A549 (cell line): ENCODE results near the gene MAP3K1. TPM values are rescaled to one million over a fixed set of nuclear protein-coding genes. Genes with fewer than 3 reads are reported as not detected.

Experiments
- ATAC-seq, 2 experiments: fragments of 200-7000 bp in 1 of 2; fragments of >200 bp in 1 of 2; cut with Nextera tagmentation in 1 of 2; cut with Tn5 transposase in 1 of 2; 3 replicates each; pipeline versions ENCODE4 v1.8.0 to v1.9.1; 2018 to 2020; ENCODE audit warnings: mild to moderate bottlenecking in 1 of 2, moderate library complexity in 1 of 2
- CTCF ChIA-PET: fragments of 300-600 bp; sonication (Branson Sonifier 250); formaldehyde crosslinking; extraction: SDS; loops from one replicate; lab custom pipeline; 2021; ENCODE audit warnings: antibody characterized with exemption, inconsistent platforms; lab: Yijun Ruan, JAX
- POLR2A ChIA-PET: fragments of 350-600 bp; formaldehyde crosslinking; extraction: SDS; loops from one replicate; lab custom pipeline; 2021; ENCODE audit warnings: antibody characterized with exemption, inconsistent platforms; lab: Yijun Ruan, JAX
- DNase-seq, 2 experiments: peaks; one replicate each; pipeline versions ENCODE4 v3.0.0 to v3.0.0-alpha.2; 2011 to 2016; ENCODE audit warnings: low read depth in 1 of 2, low spot score in 1 of 2
- FAIRE-seq: peaks from 2 replicates; lab custom pipeline; 2011; peaks lifted over from hg19 to GRCh38; lab: Jason Lieb, UNC
- H3K27ac ChIP-seq, 2 experiments: fragments of >200 bp; sonication (Bioruptor Twin); formaldehyde crosslinking; 3 replicates each; pipeline ENCODE4 v1.5.1; 2016 to 2017
- H3K4me1 ChIP-seq: fragments of >200 bp; sonication (Bioruptor Twin); formaldehyde crosslinking; 3 replicates; pipeline ENCODE4 v1.6.1; 2016
- H3K4me2 ChIP-seq: fragments of >200 bp; sonication (Bioruptor Twin); formaldehyde crosslinking; 3 replicates; pipeline ENCODE4 v1.6.1; 2016
- H3K4me3 ChIP-seq: fragments of >200 bp; sonication (Bioruptor Twin); formaldehyde crosslinking; 3 replicates; pipeline ENCODE4 v1.5.1; 2016
- H3K9me3 ChIP-seq: fragments of >200 bp; sonication (Bioruptor Twin); formaldehyde crosslinking; 3 replicates; pipeline ENCODE4 v1.6.1; 2016
- BHLHE40 ChIP-seq: IDR thresholded peaks from 2 replicates; pipeline ENCODE4 v1.6.1; 2012; ENCODE audit warnings: low read depth, low read length, inconsistent platforms
- CHD2 ChIP-seq: fragments of 150-350 bp; IDR thresholded peaks from 2 replicates; pipeline ENCODE4 v1.6.1; 2014; ENCODE audit warnings: low read length; ENCODE audit not compliant: partially characterized antibody
- ESRRA ChIP-seq: fragments of 150-350 bp; IDR thresholded peaks from 2 replicates; pipeline ENCODE4 v1.6.1; 2014; ENCODE audit warnings: mild to moderate bottlenecking, low read length, borderline replicate concordance
- FOSL2 ChIP-seq, 2 experiments: fragments of 450-650 bp in 1 of 2; fragments of >200 bp in 1 of 2; sonication (Bioruptor Twin) in 1 of 2; formaldehyde crosslinking; IDR thresholded peaks; 2 replicates each; pipeline versions ENCODE4 v1.5.0 to v1.6.1; 2016 to 2020; ENCODE audit warnings: mild to moderate bottlenecking in 1 of 2, moderate library complexity in 1 of 2
- FOXS1 ChIP-seq: fragments of 250-450 bp; sonication (Bioruptor Pico); IDR thresholded peaks from 2 replicates; pipeline ENCODE4 v1.5.0; 2020; ENCODE audit warnings: mild to moderate bottlenecking, moderate library complexity
- HDAC2 ChIP-seq: fragments of 200-600 bp; sonication (generic); IDR thresholded peaks from 2 replicates; pipeline ENCODE4 v1.6.1; 2016
- HOXA7 ChIP-seq: fragments of 250-450 bp; sonication (Bioruptor Pico); IDR thresholded peaks from 2 replicates; pipeline ENCODE4 v1.5.0; 2020; ENCODE audit warnings: mild to moderate bottlenecking, moderate library complexity
- HOXB5 ChIP-seq: fragments of 250-450 bp; sonication (Bioruptor Pico); IDR thresholded peaks from 2 replicates; pipeline ENCODE4 v1.5.0; 2020; ENCODE audit warnings: mild to moderate bottlenecking, moderate library complexity
- JUN ChIP-seq, 2 experiments: fragments of >200 bp; sonication (Bioruptor Twin); formaldehyde crosslinking; IDR thresholded peaks; 2 replicates in 1 of 2; 3 replicates in 1 of 2; pipeline ENCODE4 v1.6.1; 2016 to 2017
- MYC ChIP-seq: IDR thresholded peaks from 2 replicates; pipeline ENCODE4 v1.6.1; 2012; ENCODE audit warnings: mild to moderate bottlenecking, inconsistent platforms, low read length, improper control_type of control experiment, borderline replicate concordance
- NR3C1 ChIP-seq: fragments of >200 bp; sonication (Bioruptor Twin); formaldehyde crosslinking; IDR thresholded peaks from 3 replicates; pipeline ENCODE4 v1.6.1; 2017
- PHF8 ChIP-seq: fragments of 200-600 bp; sonication (generic); IDR thresholded peaks from 2 replicates; pipeline ENCODE4 v1.6.1; 2016; ENCODE audit warnings: low read depth, mild to moderate bottlenecking, antibody characterized with exemption, moderate library complexity, borderline replicate concordance
- RAD21 ChIP-seq, 2 experiments: fragments of >200 bp in 1 of 2; sonication (Bioruptor Twin) in 1 of 2; formaldehyde crosslinking in 1 of 2; IDR thresholded peaks in 1 of 2; conservative IDR thresholded peaks in 1 of 2; 2 replicates in 1 of 2; 3 replicates in 1 of 2; pipeline ENCODE4 v1.6.1; 2012 to 2018; ENCODE audit warnings: inconsistent platforms in 1 of 2
- RFX5 ChIP-seq: fragments of 450-650 bp; IDR thresholded peaks from 2 replicates; pipeline ENCODE4 v1.7.1; 2014; ENCODE audit warnings: antibody characterized with exemption, mild to moderate bottlenecking, moderate library complexity
- RNF2 ChIP-seq: fragments of 200-600 bp; sonication (generic); IDR thresholded peaks from 2 replicates; pipeline ENCODE4 v1.6.1; 2016; ENCODE audit warnings: low read depth, mild to moderate bottlenecking, antibody characterized with exemption, moderate library complexity, borderline replicate concordance
- SREBF2 ChIP-seq: fragments of 450-650 bp; IDR thresholded peaks from 2 replicates; pipeline ENCODE4 v1.6.1; 2014; ENCODE audit warnings: mild to moderate bottlenecking, moderate library complexity
- TFCP2L1 ChIP-seq: fragments of 250-450 bp; sonication (Bioruptor Pico); IDR thresholded peaks from 2 replicates; pipeline ENCODE4 v1.5.0; 2021; ENCODE audit warnings: mild to moderate bottlenecking
- TP53 ChIP-seq: fragments of 250-450 bp; sonication (Bioruptor Pico); IDR thresholded peaks from 2 replicates; pipeline ENCODE4 v1.5.0; 2021; ENCODE audit warnings: mild to moderate bottlenecking, moderate library complexity
- ZFP36 ChIP-seq: fragments of 450-650 bp; IDR thresholded peaks from 2 replicates; pipeline ENCODE4 v1.6.1; 2014; ENCODE audit warnings: borderline replicate concordance; ENCODE audit not compliant: partially characterized antibody
- ZSCAN20 ChIP-seq: fragments of 250-450 bp; sonication (Bioruptor Pico); IDR thresholded peaks from 2 replicates; pipeline ENCODE4 v1.8.0; 2022; ENCODE audit warnings: mild to moderate bottlenecking, moderate library complexity
- WGBS: methylation state at CpG from one replicate; pipeline ENCODE4 v1.1.6; 2017; ENCODE audit errors: missing lambda C conversion rate; 5-methylcytosine and 5-hydroxymethylcytosine counted together
- polyA plus RNA-seq, 4 experiments: library from polyadenylated mRNA; depleted of rRNA in 3 of 4; stranded (reverse); fragments of >200 nt; fragmentation: RNase III in 1 of 4; extraction: RNeasy Plus Mini Kit Qiagen cat#74134 plus additional on column Dnase treatment in 1 of 4; gene quantifications; 2 replicates in 3 of 4; 3 replicates in 1 of 4; pipeline ENCODE4 v1.2.3, GENCODE V29; 2011 to 2017
- TF ChIP-seq, protein P1 (sequence below): fragments of 200-600 bp; sonication (generic); IDR thresholded peaks from 2 replicates; pipeline ENCODE4 v1.6.1; 2016; ENCODE audit warnings: antibody characterized with exemption, mild to moderate bottlenecking, moderate library complexity

Gene MAP3K1
- polyA plus RNA-seq, 2 of the 4 experiments (the other 2 are of a cell fraction): 1.9 to 5.1 TPM

DNA sequence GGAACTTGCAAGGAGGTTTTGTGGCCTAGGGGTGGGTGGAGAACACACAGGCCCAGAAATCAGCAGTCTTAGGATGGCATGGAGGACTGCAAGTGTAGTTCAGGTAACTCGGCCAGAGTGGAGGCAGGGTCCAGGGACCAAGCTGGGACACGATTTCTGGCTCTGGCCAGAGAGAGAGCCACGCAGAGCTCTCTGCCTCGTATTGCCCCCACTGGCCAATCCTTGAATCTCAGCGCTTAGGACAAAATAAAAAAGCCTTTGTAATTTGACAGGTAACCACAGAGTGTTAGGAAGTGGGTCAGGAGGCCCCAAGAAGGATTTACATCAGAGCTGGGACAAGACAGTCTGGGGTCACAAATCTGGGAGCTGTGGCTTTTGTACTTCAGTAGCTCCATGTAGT, 11.7 kb downstream of the MAP3K1 start:
- Histone ChIP-seq H3K4me1 (peaks cover 6% of the 10 kb centered on the region; the same call in 1 of the 3 replicates), H3K27ac (no peak overlapping the region), H3K4me3 (no peak overlapping the region), H3K4me2 (no peak overlapping the region), H3K9me3 (no peaks in the 10 kb centered on the region)
- ATAC-seq (peak; percentile 90), DNase-seq (peak; percentile 16 to 33), FAIRE-seq (no peak)
- CTCF ChIA-PET: interaction anchor here (0.7 to 4.2 kb wide), 8 partner anchors 8 to 563 kb away, joined by 3 to 47 read pairs (median 4); no protein-coding TSS in a partner anchor
- WGBS: 60% methylated on average over 5 of the region's 5 CpGs
- POLR2A ChIA-PET: no interaction called here
- TF ChIP-seq CHD2 (no peak), RFX5 (no peak), ESRRA (no peak), BHLHE40 (no peak), RNF2 (no peak), HOXB5 (CRISPR knock-in tag) (no peak), JUN (IDR thresholded peaks at IDR 0.05) (no peak), ZSCAN20 (no peak), FOSL2 (IDR thresholded peaks at IDR 0.05) (no peak), FOSL2 (CRISPR knock-in tag; IDR thresholded peaks at IDR 0.05) (no peak), PHF8 (no peak)

DNA sequence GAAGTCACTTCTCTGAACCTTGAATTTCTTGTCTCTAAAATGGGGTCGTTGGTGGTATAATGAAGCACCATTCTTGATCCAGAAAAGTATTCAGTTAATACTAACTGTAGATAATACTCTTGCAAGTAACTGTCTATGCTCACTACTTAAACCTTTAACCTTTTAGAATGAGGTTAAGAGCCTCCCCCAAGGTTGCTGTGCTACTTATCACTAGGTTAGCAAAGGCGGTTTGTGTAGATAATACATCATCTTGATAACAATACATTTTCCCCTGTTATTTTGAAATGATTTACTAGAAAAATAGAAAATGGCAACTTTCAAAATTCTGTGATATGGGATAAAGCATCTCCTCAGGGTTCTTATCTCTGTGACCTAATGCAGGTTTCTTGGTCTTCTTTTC, 12.6 kb downstream of the MAP3K1 start:
- H3K4me2 ChIP-seq: no peak overlapping the region
- 69% methylated on average over 2 of the region's 2 CpGs for WGBS
- peaks cover 6% of the 10 kb centered on the region; the same call in 1 of the 3 replicates for H3K4me1 ChIP-seq
- no peak for ATAC-seq
- CTCF ChIA-PET: interaction anchor here (0.6 to 4.2 kb wide), 7 partner anchors 10 to 564 kb away, joined by 3 to 47 read pairs (median 4); no protein-coding TSS in a partner anchor
- FAIRE-seq: no peak
- POLR2A ChIA-PET: no interaction called here
- TF ChIP-seq ESRRA: no peak
- TF ChIP-seq TP53 (CRISPR knock-in tag): no peak
- no peak for TF ChIP-seq BHLHE40
- TF ChIP-seq HDAC2: no peak
- TF ChIP-seq RFX5: no peak
- no peak for TF ChIP-seq FOXS1 (CRISPR knock-in tag)
- TF ChIP-seq NR3C1: no peak
- no peak for TF ChIP-seq CHD2
- TF ChIP-seq, protein P1, sequence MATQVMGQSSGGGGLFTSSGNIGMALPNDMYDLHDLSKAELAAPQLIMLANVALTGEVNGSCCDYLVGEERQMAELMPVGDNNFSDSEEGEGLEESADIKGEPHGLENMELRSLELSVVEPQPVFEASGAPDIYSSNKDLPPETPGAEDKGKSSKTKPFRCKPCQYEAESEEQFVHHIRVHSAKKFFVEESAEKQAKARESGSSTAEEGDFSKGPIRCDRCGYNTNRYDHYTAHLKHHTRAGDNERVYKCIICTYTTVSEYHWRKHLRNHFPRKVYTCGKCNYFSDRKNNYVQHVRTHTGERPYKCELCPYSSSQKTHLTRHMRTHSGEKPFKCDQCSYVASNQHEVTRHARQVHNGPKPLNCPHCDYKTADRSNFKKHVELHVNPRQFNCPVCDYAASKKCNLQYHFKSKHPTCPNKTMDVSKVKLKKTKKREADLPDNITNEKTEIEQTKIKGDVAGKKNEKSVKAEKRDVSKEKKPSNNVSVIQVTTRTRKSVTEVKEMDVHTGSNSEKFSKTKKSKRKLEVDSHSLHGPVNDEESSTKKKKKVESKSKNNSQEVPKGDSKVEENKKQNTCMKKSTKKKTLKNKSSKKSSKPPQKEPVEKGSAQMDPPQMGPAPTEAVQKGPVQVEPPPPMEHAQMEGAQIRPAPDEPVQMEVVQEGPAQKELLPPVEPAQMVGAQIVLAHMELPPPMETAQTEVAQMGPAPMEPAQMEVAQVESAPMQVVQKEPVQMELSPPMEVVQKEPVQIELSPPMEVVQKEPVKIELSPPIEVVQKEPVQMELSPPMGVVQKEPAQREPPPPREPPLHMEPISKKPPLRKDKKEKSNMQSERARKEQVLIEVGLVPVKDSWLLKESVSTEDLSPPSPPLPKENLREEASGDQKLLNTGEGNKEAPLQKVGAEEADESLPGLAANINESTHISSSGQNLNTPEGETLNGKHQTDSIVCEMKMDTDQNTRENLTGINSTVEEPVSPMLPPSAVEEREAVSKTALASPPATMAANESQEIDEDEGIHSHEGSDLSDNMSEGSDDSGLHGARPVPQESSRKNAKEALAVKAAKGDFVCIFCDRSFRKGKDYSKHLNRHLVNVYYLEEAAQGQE: no peak
- no peak for TF ChIP-seq ZSCAN20
- no peak for TF ChIP-seq HOXA7
- TF ChIP-seq SREBF2: no peak
- TF ChIP-seq RAD21 (conservative IDR thresholded peaks at IDR 0.05 in 1 of 2, IDR thresholded peaks at IDR 0.05 in 1 of 2): no peak
- TF ChIP-seq MYC: no peak
- TF ChIP-seq ZFP36: no peak
- no peak for TF ChIP-seq TFCP2L1 (CRISPR knock-in tag)
- TF ChIP-seq, all 56 proteins: peak for 0
- DNase-seq: no peak
- Histone ChIP-seq H3K9me3 (no peaks in the 10 kb centered on the region), H3K4me3 (no peak overlapping the region), H3K27ac (no peak overlapping the region)
